ENCODE results near the gene ONECUT2. TPM values are rescaled to one million over a fixed set of nuclear protein-coding genes. Genes with fewer than 3 reads are reported as not detected.

ONECUT2 gene
- total and polyA plus RNA-seq, 12 donors, result 0.07 to 4.6 (median 0.23) TPM; not detected in 1

DNA sequence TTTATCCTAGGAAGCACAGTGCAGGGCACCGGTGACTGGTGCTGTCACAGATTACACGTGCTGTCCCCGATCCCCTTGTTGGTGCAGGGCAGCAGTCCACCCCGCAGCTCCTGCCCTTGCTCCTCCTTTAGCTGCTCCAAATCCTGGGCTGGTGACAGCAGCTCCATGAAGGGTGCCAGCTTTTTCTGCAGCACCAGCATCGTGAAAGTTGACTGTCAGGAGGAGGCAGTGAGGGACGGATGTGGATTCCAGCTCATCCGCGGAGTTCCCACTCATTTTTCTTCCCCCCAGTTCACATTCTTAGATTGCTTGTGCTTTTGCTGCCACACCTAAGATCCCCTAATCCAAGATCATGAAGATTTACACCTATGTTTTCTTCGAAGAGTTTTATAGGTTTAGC lies 67.5 kb downstream of the ONECUT2 start:
- no peak overlapping the region for H3K27ac ChIP-seq
- no peaks in the 10 kb centered on the region for H3K4me1 ChIP-seq (replicated peaks in 1 of 2)
- no peaks in the 10 kb centered on the region for H3K36me3 ChIP-seq (replicated peaks in 1 of 2)
- 75 to 80% (median 77%) methylated on average over 9 of the region's 9 CpGs for WGBS, 4 donors
- H3K27me3 ChIP-seq, result no peaks in the 10 kb centered on the region
- no peak overlapping the region for H3K4me3 ChIP-seq
- no peak for DNase-seq
- intact Hi-C loops (cut with DNase I), result no loop called here
- H3K9me3 ChIP-seq (replicated peaks in 1 of 3), result no peaks in the 10 kb centered on the region
- TF ChIP-seq, protein P1, sequence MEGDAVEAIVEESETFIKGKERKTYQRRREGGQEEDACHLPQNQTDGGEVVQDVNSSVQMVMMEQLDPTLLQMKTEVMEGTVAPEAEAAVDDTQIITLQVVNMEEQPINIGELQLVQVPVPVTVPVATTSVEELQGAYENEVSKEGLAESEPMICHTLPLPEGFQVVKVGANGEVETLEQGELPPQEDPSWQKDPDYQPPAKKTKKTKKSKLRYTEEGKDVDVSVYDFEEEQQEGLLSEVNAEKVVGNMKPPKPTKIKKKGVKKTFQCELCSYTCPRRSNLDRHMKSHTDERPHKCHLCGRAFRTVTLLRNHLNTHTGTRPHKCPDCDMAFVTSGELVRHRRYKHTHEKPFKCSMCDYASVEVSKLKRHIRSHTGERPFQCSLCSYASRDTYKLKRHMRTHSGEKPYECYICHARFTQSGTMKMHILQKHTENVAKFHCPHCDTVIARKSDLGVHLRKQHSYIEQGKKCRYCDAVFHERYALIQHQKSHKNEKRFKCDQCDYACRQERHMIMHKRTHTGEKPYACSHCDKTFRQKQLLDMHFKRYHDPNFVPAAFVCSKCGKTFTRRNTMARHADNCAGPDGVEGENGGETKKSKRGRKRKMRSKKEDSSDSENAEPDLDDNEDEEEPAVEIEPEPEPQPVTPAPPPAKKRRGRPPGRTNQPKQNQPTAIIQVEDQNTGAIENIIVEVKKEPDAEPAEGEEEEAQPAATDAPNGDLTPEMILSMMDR (IDR thresholded peaks at IDR 0.05), result no peak
- TF ChIP-seq POLR2A (IDR thresholded peaks at IDR 0.05), result no peak

DNA sequence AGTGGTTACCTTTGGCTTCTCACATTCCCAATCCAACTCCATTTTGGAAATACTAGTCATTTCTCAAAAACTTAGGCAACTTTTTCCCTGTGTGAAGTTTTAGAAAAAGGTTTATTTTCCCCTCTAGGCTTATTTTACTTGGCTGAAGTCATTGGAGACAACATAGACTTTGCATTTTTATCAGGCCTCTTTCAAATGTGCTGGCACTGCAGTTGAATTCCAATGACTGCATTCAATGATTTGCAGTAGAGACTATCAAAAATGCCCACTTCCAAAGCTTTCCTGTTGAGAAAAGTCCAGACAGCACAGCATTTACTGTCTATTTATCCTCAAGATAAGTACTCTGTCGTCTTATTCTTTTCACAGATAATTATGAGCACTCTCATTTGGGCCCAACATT lies 70.1 kb downstream of the ONECUT2 start:
- intact Hi-C loops (cut with DNase I), result no loop called here
- no peak overlapping the region for H3K27ac ChIP-seq
- H3K9me3 ChIP-seq (replicated peaks in 1 of 3), result no peaks in the 10 kb centered on the region
- no peak for DNase-seq
- no peaks in the 10 kb centered on the region for H3K4me1 ChIP-seq (replicated peaks in 1 of 2)
- TF ChIP-seq, protein P1 (IDR thresholded peaks at IDR 0.05), result no peak
- no peak for TF ChIP-seq POLR2A (IDR thresholded peaks at IDR 0.05)
- no peaks in the 10 kb centered on the region for H3K36me3 ChIP-seq (replicated peaks in 1 of 2)
- peaks cover 6% of the 10 kb centered on the region for H3K27me3 ChIP-seq
- WGBS, 4 donors, result 43 to 71% (median 47%) methylated on average over 1 of the region's 1 CpG
- H3K4me3 ChIP-seq, result no peak overlapping the region

DNA sequence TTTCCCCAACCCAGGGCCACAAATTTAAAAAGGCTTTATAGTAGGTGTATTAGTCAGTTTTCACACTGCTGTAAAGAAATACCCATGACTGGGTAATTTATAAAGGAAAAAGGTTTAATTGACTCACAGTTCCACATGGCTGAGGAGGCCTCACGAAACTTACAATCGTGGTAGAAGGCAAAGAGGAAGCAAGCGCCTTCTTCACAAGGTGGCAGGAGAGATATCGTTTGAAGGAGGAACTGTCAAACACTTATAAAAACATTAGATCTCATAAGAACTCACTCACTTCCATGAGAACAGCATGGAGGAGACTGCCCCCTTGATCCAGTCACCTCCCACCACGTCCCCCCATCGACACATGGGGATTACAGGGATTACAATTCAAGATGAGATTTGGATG lies 80.9 kb downstream of the ONECUT2 start:
- no peaks in the 10 kb centered on the region for H3K27me3 ChIP-seq
- WGBS, 4 donors, result 58 to 75% (median 72%) methylated on average over 6 of the region's 6 CpGs
- H3K9me3 ChIP-seq (replicated peaks in 1 of 3), result peaks cover 0 to 5% (median 0%) of the 10 kb centered on the region in 3 donors
- no peak for TF ChIP-seq POLR2A (IDR thresholded peaks at IDR 0.05)
- TF ChIP-seq, protein P1 (IDR thresholded peaks at IDR 0.05), result no peak
- H3K4me3 ChIP-seq, result no peak overlapping the region
- no peaks in the 10 kb centered on the region for H3K4me1 ChIP-seq (replicated peaks in 1 of 2)
- no peak overlapping the region for H3K27ac ChIP-seq
- DNase-seq, result no peak
- intact Hi-C loops (cut with DNase I), result no loop called here
- no peaks in the 10 kb centered on the region for H3K36me3 ChIP-seq (replicated peaks in 1 of 2)

DNA sequence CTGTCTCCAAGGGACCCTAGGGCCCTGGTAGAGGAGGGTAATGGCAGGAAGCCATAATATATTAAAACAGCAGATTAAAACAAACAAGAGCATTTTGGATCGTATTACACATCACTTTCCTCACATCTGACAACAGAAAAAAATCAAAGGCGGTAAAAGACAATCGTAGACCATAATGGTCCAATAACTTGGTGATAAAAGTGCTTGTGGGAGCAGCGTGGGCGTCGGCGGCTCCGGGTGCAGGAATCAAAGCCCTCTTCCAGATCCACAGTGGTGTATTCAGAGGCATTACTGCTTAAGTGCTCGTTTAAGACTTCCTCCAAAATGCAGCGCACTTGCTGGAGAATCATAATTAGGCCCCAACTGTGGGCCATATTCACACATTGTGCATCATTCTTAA lies 83.4 kb downstream of the ONECUT2 start:
- H3K4me3 ChIP-seq, result no peak overlapping the region
- no peaks in the 10 kb centered on the region for H3K4me1 ChIP-seq (replicated peaks in 1 of 2)
- no peak overlapping the region for H3K27ac ChIP-seq
- intact Hi-C loops (cut with DNase I), result no loop called here
- no peak for DNase-seq
- WGBS, 4 donors, result 79 to 82% (median 82%) methylated on average over 10 of the region's 10 CpGs
- H3K27me3 ChIP-seq, result no peaks in the 10 kb centered on the region
- TF ChIP-seq, protein P1 (IDR thresholded peaks at IDR 0.05), result no peak
- no peak for TF ChIP-seq POLR2A (IDR thresholded peaks at IDR 0.05)
- peaks cover 0 to 5% (median 0%) of the 10 kb centered on the region in 3 donors for H3K9me3 ChIP-seq (replicated peaks in 1 of 3)
- no peaks in the 10 kb centered on the region for H3K36me3 ChIP-seq (replicated peaks in 1 of 2)
